ENCODE data around the gene COA6. TPM values are rescaled to one million over a fixed set of nuclear protein-coding genes. Genes with fewer than 3 reads are reported as not detected.

The COA6 gene
- total and polyA plus RNA-seq, 2 of the 13 experiments (the other 11 are each of a cell fraction or from before 2014, with no cell fraction given), result 32.4 to 104 TPM

- TF ChIP-seq HNF1B (CRISPR knock-in tag; IDR thresholded peaks at IDR 0.05) (no peak), BRCA1 (CRISPR knock-in tag; IDR thresholded peaks at IDR 0.05) (no peak), GATAD2A (CRISPR knock-in tag; IDR thresholded peaks at IDR 0.05) (peak; percentile 42; the same call in 1 of the 2 replicates), ZNF260 (CRISPR knock-in tag; IDR thresholded peaks at IDR 0.05; ENCODE audit: borderline replicate concordance, low read depth) (no peak), ZKSCAN1 (IDR thresholded peaks at IDR 0.05; ENCODE audit: low read length) (no peak), CEBPB (IDR thresholded peaks at IDR 0.05; ENCODE audit: borderline replicate concordance, low read depth, low read length) (peak; percentile 65; the same call in 1 of the 2 replicates), LRRFIP1 (CRISPR knock-in tag; conservative IDR thresholded peaks at IDR 0.05) (no peak), NR0B2 (CRISPR knock-in tag; IDR thresholded peaks at IDR 0.05) (no peak), ISX (CRISPR knock-in tag; conservative IDR thresholded peaks at IDR 0.05) (no peak), SKI (IDR thresholded peaks at IDR 0.05; ENCODE audit: partially characterized antibody) (no peak), SIX4 (CRISPR knock-in tag; IDR thresholded peaks at IDR 0.05) (0 out of 2 replicates have a peak, but pooled peaks have one; percentile 12), FOXO1 (CRISPR knock-in tag; IDR thresholded peaks at IDR 0.05) (peak; percentile 78; the same call in 1 of the 2 replicates), KAT2B (IDR thresholded peaks at IDR 0.05; ENCODE audit: borderline replicate concordance, low read depth, low read length) (no peak), ZNF3 (CRISPR knock-in tag; IDR thresholded peaks at IDR 0.05) (no peak), GMEB2 (CRISPR knock-in tag; IDR thresholded peaks at IDR 0.05; ENCODE audit: low read depth) (no peak), ZKSCAN5 (CRISPR knock-in tag; IDR thresholded peaks at IDR 0.05) (no peak), TCF12 (IDR thresholded peaks at IDR 0.05) (no peak), TCF12 (CRISPR knock-in tag; IDR thresholded peaks at IDR 0.05) (no peak), ZNF569 (CRISPR knock-in tag; IDR thresholded peaks at IDR 0.05; ENCODE audit: borderline replicate concordance) (no peak), ZNF839 (CRISPR knock-in tag; IDR thresholded peaks at IDR 0.05; ENCODE audit: borderline replicate concordance) (no peak), ZNF816 (CRISPR knock-in tag; IDR thresholded peaks at IDR 0.05; ENCODE audit: borderline replicate concordance) (no peak; the same call in 1 of the 2 replicates), ETV6 (CRISPR knock-in tag; conservative IDR thresholded peaks at IDR 0.05) (no peak), ZNF382 (CRISPR knock-in tag; IDR thresholded peaks at IDR 0.05; ENCODE audit: borderline replicate concordance) (no peak), FOXJ3 (CRISPR knock-in tag; IDR thresholded peaks at IDR 0.05; ENCODE audit: borderline replicate concordance) (peak; percentile 48; the same call in 1 of the 2 replicates), ZSCAN9 (CRISPR knock-in tag; IDR thresholded peaks at IDR 0.05; ENCODE audit: borderline replicate concordance) (no peak), MXD4 (CRISPR knock-in tag; IDR thresholded peaks at IDR 0.05) (no peak), SAFB2 (CRISPR knock-in tag; IDR thresholded peaks at IDR 0.05; ENCODE audit: borderline replicate concordance, low read depth) (no peak), MIER3 (CRISPR knock-in tag; IDR thresholded peaks at IDR 0.05; ENCODE audit: borderline replicate concordance) (no peak)
These were observed 24.3 kb upstream of the COA6 start (continued) for GRCh38 chr1:234348964-234349363.

All from HepG2 (cell line).